Liver (tissue), 3 donors: ENCODE measurements around the gene TRIM29.

Experiments
- ATF3 ChIP-seq: IDR thresholded peaks from 2 replicates; pipeline ENCODE4 v1.6.1; 2016; ENCODE audit warnings: antibody characterized with exemption
- CTCF ChIP-seq: fragments of 150-350 bp; IDR thresholded peaks from 2 replicates; pipeline ENCODE4 v1.5.1; 2017; ENCODE audit warnings: improper control_type of control experiment, low read depth, low read length; ENCODE audit not compliant: missing input control
- EGR1 ChIP-seq, 2 donors: IDR thresholded peaks; 2 replicates each; pipeline ENCODE4 v1.6.1; 2016 to 2018; ENCODE audit warnings: antibody characterized with exemption in 2 of 2, low read depth in 2 of 2
- GABPA ChIP-seq, 2 donors: IDR thresholded peaks in 1 of 2; conservative IDR thresholded peaks in 1 of 2; 2 replicates each; pipeline ENCODE4 v1.6.1; 2016; ENCODE audit warnings: antibody characterized with exemption in 2 of 2, mild to moderate bottlenecking in 1 of 2, moderate library complexity in 1 of 2
- HNF4A ChIP-seq, 2 donors: conservative IDR thresholded peaks; 2 replicates each; pipeline ENCODE4 v1.6.1; 2016; ENCODE audit warnings: antibody characterized with exemption in 2 of 2, mild to moderate bottlenecking in 2 of 2
- JUND ChIP-seq, 2 donors: IDR thresholded peaks; 2 replicates each; pipeline ENCODE4 v1.6.1; 2016; ENCODE audit warnings: antibody characterized with exemption in 2 of 2
- MAX ChIP-seq: IDR thresholded peaks from 2 replicates; pipeline ENCODE4 v1.6.1; 2016; ENCODE audit warnings: antibody characterized with exemption
- RAD21 ChIP-seq, 2 donors: IDR thresholded peaks; 2 replicates each; pipeline ENCODE4 v1.6.1; 2016; ENCODE audit warnings: antibody characterized with exemption in 2 of 2, mild to moderate bottlenecking in 2 of 2
- REST ChIP-seq: IDR thresholded peaks from 2 replicates; pipeline ENCODE4 v1.6.1; 2016; ENCODE audit warnings: antibody characterized with exemption, mild to moderate bottlenecking
- RXRA ChIP-seq, 2 donors: IDR thresholded peaks; 2 replicates each; pipeline ENCODE4 v1.6.1; 2017 to 2018; ENCODE audit warnings: antibody characterized with exemption in 2 of 2, mild to moderate bottlenecking in 1 of 2
- SP1 ChIP-seq: IDR thresholded peaks from 2 replicates; pipeline ENCODE4 v1.6.1; 2018; ENCODE audit warnings: antibody characterized with exemption, mild to moderate bottlenecking
- TAF1 ChIP-seq: conservative IDR thresholded peaks from 2 replicates; pipeline ENCODE4 v1.6.1; 2016; ENCODE audit warnings: antibody characterized with exemption, mild to moderate bottlenecking
- YY1 ChIP-seq: IDR thresholded peaks from 2 replicates; pipeline ENCODE4 v1.6.1; 2016; ENCODE audit warnings: antibody characterized with exemption, mild to moderate bottlenecking
- ZBTB33 ChIP-seq: IDR thresholded peaks from 2 replicates; pipeline ENCODE4 v1.6.1; 2016; ENCODE audit warnings: antibody characterized with exemption
- donor health status: healthy.
- donor health status: healthy.

- TF ChIP-seq CTCF (no peak), RAD21 (IDR thresholded peaks at IDR 0.05) (no peak), TAF1 (no peak), MAX (no peak), YY1 (no peak), GABPA (IDR thresholded peaks at IDR 0.05 in 1 of 2, conservative IDR thresholded peaks at IDR 0.05 in 1 of 2) (no peak), SP1 (no peak), JUND (IDR thresholded peaks at IDR 0.05) (no peak), RXRA (IDR thresholded peaks at IDR 0.05) (no peak), ATF3 (no peak), REST (no peak), HNF4A (conservative IDR thresholded peaks at IDR 0.05) (no peak), EGR1 (IDR thresholded peaks at IDR 0.05; ENCODE audit: low read depth in 2 of 2) (no peak), ZBTB33 (no peak)
These were observed 71.0 kb downstream of the TRIM29 start for GRCh38 chr11:120066738-120067437.
